GM19372 (cell line): ENCODE data around the gene LIN37.

Experiments
- ATAC-seq: cut with Tn5 transposase; IDR thresholded peaks from one replicate; pipeline ENCODE4 v1.9.1; 2021; ENCODE audit warnings: mild to moderate bottlenecking, low read depth, moderate library complexity; ENCODE audit not compliant: unreplicated experiment

Gene LIN37

GRCh38 chr19:35748106-35749020, at the start of gene LIN37:
TSS of gene LIN37 (plus strand) at chr19:35748576. CDS start at chr19:35748725, 149 bp downstream.
- peak; percentile 67 for ATAC-seq

- ATAC-seq, result peak; percentile 96
Measured at GRCh38 chr19:35702223-35703012, 46.0 kb upstream of the LIN37 start.

- no peak for ATAC-seq
Measured at GRCh38 chr19:35703343-35703742, 45.0 kb upstream of the LIN37 start.

- no peak for ATAC-seq
Measured at GRCh38 chr19:35704218-35704617, 44.2 kb upstream of the LIN37 start, which contains the start of gene ZBTB32. TSS of gene ZBTB32 (plus strand) at chr19:35704558. CDS start at chr19:35714627, 10,069 bp downstream.

- no peak for ATAC-seq
Measured at GRCh38 chr19:35708391-35708790, 40.0 kb upstream of the LIN37 start.

- ATAC-seq, result peak; percentile 36
Measured at GRCh38 chr19:35710784-35711723, 37.3 kb upstream of the LIN37 start.

GRCh38 chr19:35712567-35713505, 35.5 kb upstream of the LIN37 start:
- ATAC-seq, result no peak

- ATAC-seq, result no peak
Measured at GRCh38 chr19:35713506-35713850, 34.9 kb upstream of the LIN37 start.

GRCh38 chr19:35713904-35714495, 34.4 kb upstream of the LIN37 start:
- ATAC-seq, result no peak

GRCh38 chr19:35714601-35715354, 33.6 kb upstream of the LIN37 start:
- ATAC-seq, result no peak

- no peak for ATAC-seq
Measured at GRCh38 chr19:35715355-35715809, 33.0 kb upstream of the LIN37 start.

- ATAC-seq, result no peak
Measured at GRCh38 chr19:35715981-35716800, 32.2 kb upstream of the LIN37 start.

GRCh38 chr19:35716801-35717664, 31.3 kb upstream of the LIN37 start:
- peak; percentile 64 for ATAC-seq

- peak; percentile 58 for ATAC-seq
Measured at GRCh38 chr19:35717665-35718344, 30.6 kb upstream of the LIN37 start, which contains the start of gene KMT2B. TSS of gene KMT2B (plus strand) at chr19:35718003. CDS start at chr19:35718019, 16 bp downstream.

GRCh38 chr19:35718345-35719041, 29.9 kb upstream of the LIN37 start:
- ATAC-seq, result no peak
